Measurements from ENCODE around the gene PRH2. TPM values are rescaled to one million over a fixed set of nuclear protein-coding genes. Genes with fewer than 3 reads are reported as not detected.

Gene PRH2
- polyA plus RNA-seq, 1 donor (not counting 4 experiments of a cell fraction or from before 2014, with no cell fraction given): 0.12 TPM

DNA sequence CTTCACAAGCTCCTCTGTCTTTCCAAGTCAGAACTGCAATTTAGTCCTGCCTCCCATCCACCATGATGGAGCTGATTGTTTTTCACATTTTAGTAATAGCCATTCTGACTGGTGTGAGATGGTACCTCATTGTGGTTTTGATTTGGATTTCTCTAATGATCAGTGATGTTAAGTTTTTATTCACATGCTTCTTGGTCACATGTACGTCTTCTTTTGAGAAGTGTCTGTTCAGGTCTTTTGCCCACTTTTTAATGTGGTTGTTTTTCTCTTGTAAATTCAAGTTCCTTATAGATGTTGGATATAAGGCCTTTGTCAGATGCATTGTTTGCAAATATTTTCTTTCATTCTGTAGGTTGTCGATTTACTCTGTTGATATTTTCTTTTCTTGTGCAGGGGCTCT lies 14.1 kb downstream of the PRH2 start:
- H3K9me3 ChIP-seq (ENCODE audit: control insufficient read depth, low read depth, low read length): no peaks in the 10 kb centered on the region
- H3K4me3 ChIP-seq (ENCODE audit: control insufficient read depth in 2 of 3, extremely low read depth in 1 of 3, insufficient read depth in 2 of 3, low read depth in 1 of 3, low read length in 3 of 3): no peak overlapping the region
- H4K20me1 ChIP-seq (ENCODE audit: control insufficient read depth, extremely low read depth, insufficient read depth, low read length): no peaks in the 10 kb centered on the region
- H3K79me2 ChIP-seq (ENCODE audit: control insufficient read depth, insufficient read depth, low read length): no peaks in the 10 kb centered on the region
- H3K27me3 ChIP-seq (ENCODE audit: control insufficient read depth, extremely low read depth, insufficient read depth, low read length): no peaks in the 10 kb centered on the region
- peaks cover 38% of the 10 kb centered on the region for H3K4me1 ChIP-seq (ENCODE audit: control insufficient read depth, extremely low read depth, insufficient read depth, low read length)
- no peak for DNase-seq (ENCODE audit: low read depth, low spot score)
- FAIRE-seq: no peak
- no peaks in the 10 kb centered on the region for H3K9me1 ChIP-seq (ENCODE audit: control insufficient read depth, extremely low read depth, insufficient read depth, low read length)
- dilution Hi-C loops (cut with MboI; ENCODE audit: extremely low pct_ligation_motif_present, low sequenced_read_pairs): no loop called here
- no peak overlapping the region for H3K9ac ChIP-seq (ENCODE audit: control insufficient read depth, extremely low read depth, insufficient read depth, low read length)
- TF ChIP-seq EZH2 (IDR thresholded peaks at IDR 0.05; ENCODE audit: low read length): no peak
- TF ChIP-seq, protein P1, sequence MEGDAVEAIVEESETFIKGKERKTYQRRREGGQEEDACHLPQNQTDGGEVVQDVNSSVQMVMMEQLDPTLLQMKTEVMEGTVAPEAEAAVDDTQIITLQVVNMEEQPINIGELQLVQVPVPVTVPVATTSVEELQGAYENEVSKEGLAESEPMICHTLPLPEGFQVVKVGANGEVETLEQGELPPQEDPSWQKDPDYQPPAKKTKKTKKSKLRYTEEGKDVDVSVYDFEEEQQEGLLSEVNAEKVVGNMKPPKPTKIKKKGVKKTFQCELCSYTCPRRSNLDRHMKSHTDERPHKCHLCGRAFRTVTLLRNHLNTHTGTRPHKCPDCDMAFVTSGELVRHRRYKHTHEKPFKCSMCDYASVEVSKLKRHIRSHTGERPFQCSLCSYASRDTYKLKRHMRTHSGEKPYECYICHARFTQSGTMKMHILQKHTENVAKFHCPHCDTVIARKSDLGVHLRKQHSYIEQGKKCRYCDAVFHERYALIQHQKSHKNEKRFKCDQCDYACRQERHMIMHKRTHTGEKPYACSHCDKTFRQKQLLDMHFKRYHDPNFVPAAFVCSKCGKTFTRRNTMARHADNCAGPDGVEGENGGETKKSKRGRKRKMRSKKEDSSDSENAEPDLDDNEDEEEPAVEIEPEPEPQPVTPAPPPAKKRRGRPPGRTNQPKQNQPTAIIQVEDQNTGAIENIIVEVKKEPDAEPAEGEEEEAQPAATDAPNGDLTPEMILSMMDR (optimal IDR thresholded peaks at IDR 0.05 in 1 of 3, IDR thresholded peaks at IDR 0.05 in 1 of 3, conservative IDR thresholded peaks at IDR 0.05 in 1 of 3; ENCODE audit: extremely low read depth in 1 of 3, insufficient read depth in 2 of 3, low read length in 3 of 3): no peak
- H3K36me3 ChIP-seq (ENCODE audit: control insufficient read depth in 2 of 2, extremely low read depth in 1 of 2, insufficient read depth in 2 of 2, low read length in 2 of 2): no peaks in the 10 kb centered on the region
- H3K27ac ChIP-seq (ENCODE audit: control insufficient read depth, insufficient read depth, low read length): no peak overlapping the region
- H2AFZ ChIP-seq (ENCODE audit: control insufficient read depth, low read length): no peak overlapping the region
- no peak overlapping the region for H3K4me2 ChIP-seq (ENCODE audit: control insufficient read depth, extremely low read depth, insufficient read depth, low read depth, low read length)

DNA sequence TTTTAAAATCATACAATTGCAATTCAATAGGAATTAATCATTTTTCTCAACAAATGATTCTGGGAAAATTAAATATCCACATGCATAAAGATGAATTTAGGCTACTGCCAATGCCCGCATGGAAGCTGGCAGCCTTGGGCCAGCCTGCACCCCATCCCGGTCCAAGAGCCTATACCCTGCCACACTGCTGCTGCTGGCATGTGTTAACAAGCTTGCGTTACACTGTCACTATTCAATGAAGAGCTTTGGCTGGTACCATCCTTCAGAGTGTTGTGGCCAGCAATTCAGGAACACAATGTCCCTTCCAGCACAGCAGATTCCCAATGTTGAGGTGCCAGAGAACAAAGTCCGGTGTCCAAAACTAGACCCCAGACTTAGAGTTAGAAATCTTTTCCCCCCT lies 23.6 kb downstream of the PRH2 start:
- H3K36me3 ChIP-seq (ENCODE audit: control insufficient read depth in 2 of 2, extremely low read depth in 1 of 2, insufficient read depth in 2 of 2, low read length in 2 of 2): no peaks in the 10 kb centered on the region
- DNase-seq (ENCODE audit: low read depth, low spot score) (no peak), FAIRE-seq (no peak)
- H3K27me3 ChIP-seq (ENCODE audit: control insufficient read depth, extremely low read depth, insufficient read depth, low read length): no peaks in the 10 kb centered on the region
- peaks cover 1% of the 10 kb centered on the region for H3K79me2 ChIP-seq (ENCODE audit: control insufficient read depth, insufficient read depth, low read length)
- H2AFZ ChIP-seq (ENCODE audit: control insufficient read depth, low read length): no peak overlapping the region
- no peaks in the 10 kb centered on the region for H3K9me1 ChIP-seq (ENCODE audit: control insufficient read depth, extremely low read depth, insufficient read depth, low read length)
- no peak for TF ChIP-seq EZH2 (IDR thresholded peaks at IDR 0.05; ENCODE audit: low read length)
- TF ChIP-seq, protein P1 (optimal IDR thresholded peaks at IDR 0.05 in 1 of 3, IDR thresholded peaks at IDR 0.05 in 1 of 3, conservative IDR thresholded peaks at IDR 0.05 in 1 of 3; ENCODE audit: extremely low read depth in 1 of 3, insufficient read depth in 2 of 3, low read length in 3 of 3): no peak
- H3K27ac ChIP-seq (ENCODE audit: control insufficient read depth, insufficient read depth, low read length): no peak overlapping the region
- H3K4me2 ChIP-seq (ENCODE audit: control insufficient read depth, extremely low read depth, insufficient read depth, low read depth, low read length): no peak overlapping the region
- H3K4me3 ChIP-seq (ENCODE audit: control insufficient read depth in 2 of 3, extremely low read depth in 1 of 3, insufficient read depth in 2 of 3, low read depth in 1 of 3, low read length in 3 of 3): no peak overlapping the region
- dilution Hi-C loops (cut with MboI; ENCODE audit: extremely low pct_ligation_motif_present, low sequenced_read_pairs): no loop called here
- no peaks in the 10 kb centered on the region for H4K20me1 ChIP-seq (ENCODE audit: control insufficient read depth, extremely low read depth, insufficient read depth, low read length)
- H3K4me1 ChIP-seq (ENCODE audit: control insufficient read depth, extremely low read depth, insufficient read depth, low read length): no peaks in the 10 kb centered on the region
- H3K9me3 ChIP-seq (ENCODE audit: control insufficient read depth, low read depth, low read length): no peaks in the 10 kb centered on the region
- no peak overlapping the region for H3K9ac ChIP-seq (ENCODE audit: control insufficient read depth, extremely low read depth, insufficient read depth, low read length)
